Left renal cortex interstitium (tissue), 4 donors: Measurements from ENCODE around the gene ELP1. TPM values are rescaled to one million over a fixed set of nuclear protein-coding genes. Genes with fewer than 3 reads are reported as not detected.
"Not testable (repeated sequence)": the region's sequence is repeated elsewhere in the genome, so short reads cannot be mapped to it uniquely, and the experiment has no call there.

Experiments
- DNase-seq, 4 donors: peaks; one replicate each; pipeline ENCODE4 v3.0.0-alpha.2; 2013; ENCODE audit warnings: low read depth in 4 of 4, low spot score in 2 of 4, missing footprints in 1 of 4
- polyA plus RNA-seq, 4 donors: library from polyadenylated mRNA; unstranded; fragments of 120-200 nt; gene quantifications; one replicate each; pipeline ENCODE4 v1.2.1, GENCODE V29; 2013; ENCODE audit not compliant: insufficient read length in 4 of 4

The ELP1 gene
- polyA plus RNA-seq, 4 donors: 40.0 to 54.7 (median 43.0) TPM

GRCh38 chr9:108928386-108928785 is 5.5 kb downstream of the ELP1 start:
- DNase-seq: no peak

- peak in 2 of 4 donors; percentile 2 to 7 for DNase-seq
These were observed 9.5 kb downstream of the ELP1 start for GRCh38 chr9:108924466-108924865.

GRCh38 chr9:108921200-108921599 is 12.7 kb downstream of the ELP1 start:
- DNase-seq: no peak

DNA sequence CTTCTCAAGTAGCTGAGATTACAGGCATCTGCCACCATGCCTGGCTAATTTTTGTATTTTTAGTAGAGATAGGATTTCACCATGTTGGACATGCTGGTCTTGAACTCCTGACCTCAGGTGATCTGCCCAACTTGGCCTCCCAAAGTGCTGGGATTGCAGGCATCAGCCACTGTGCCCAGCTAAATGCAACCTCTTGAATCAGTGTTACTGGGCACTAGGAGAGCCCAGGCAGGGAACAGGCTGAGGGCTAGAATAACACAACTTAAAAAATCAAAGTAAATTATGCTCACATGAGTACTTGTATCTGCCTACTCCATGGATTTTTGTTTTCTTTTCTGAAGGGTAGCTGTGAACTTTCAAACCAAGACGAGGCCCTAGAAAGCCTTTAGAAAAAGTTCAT is 13.5 kb downstream of the ELP1 start:
- not testable (repeated sequence) for DNase-seq

GRCh38 chr9:108919517-108919916 is 14.4 kb downstream of the ELP1 start:
- no peak for DNase-seq

- no peak for DNase-seq
These were observed 20.5 kb downstream of the ELP1 start for GRCh38 chr9:108913391-108913790.

DNA sequence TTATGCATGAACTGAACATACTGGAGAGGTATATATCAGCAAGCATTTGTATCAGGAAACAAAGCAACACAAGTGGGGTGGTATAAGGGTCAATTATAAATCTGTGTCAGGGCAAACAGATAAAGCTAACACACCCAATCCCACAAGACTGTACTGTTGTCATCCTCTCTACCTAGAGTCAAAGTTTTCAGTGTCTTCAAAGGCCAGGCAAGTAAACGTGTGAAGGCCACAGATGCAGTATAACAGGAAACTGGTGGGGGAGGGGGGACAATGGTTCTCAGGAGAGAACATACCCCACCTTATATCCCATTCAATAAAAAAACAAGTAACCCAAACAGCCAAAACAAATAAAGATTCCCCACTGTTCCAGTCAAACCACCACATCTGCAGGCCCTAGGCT is 22.1 kb downstream of the ELP1 start:
- DNase-seq: no peak

DNA sequence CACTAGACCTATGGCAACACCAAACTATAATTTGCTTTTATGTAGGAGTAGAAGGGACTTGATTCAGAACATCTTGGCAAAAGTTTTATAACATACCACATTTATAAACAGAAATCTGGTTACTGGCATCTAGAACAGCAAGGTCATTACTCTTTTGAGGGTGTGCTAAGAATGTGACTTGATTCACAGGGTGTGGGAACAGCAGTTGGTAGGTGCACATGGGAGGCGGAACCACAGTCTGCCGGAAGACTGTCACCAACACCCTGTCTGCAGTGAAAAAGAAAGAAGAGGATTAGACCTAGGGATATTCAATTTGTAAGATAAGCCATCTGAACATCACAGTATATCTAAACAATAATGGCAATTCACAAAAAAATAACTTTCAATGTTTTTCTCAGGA is 23.0 kb downstream of the ELP1 start:
- no peak for DNase-seq

DNA sequence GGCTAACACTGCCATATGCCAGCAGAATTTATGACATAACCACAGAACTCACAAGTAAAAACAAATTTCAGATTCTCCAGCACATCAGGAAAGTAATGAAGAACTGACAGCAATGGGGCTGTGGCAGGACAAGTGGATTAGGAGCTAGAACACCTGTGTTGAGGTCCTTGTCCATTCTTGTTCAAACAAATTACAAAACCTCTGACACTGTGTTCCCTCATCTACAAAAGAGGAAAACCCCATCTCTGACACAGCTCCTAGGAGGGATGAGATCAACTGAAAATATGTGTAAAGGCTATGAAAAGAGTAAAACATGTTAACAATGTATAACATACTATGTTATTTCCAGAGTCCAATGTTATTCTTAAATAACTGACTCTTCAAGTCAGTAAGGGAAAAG is 23.5 kb downstream of the ELP1 start:
- DNase-seq: no peak

GRCh38 chr9:108905494-108905893 is 28.4 kb downstream of the ELP1 start:
- DNase-seq: no peak

DNA sequence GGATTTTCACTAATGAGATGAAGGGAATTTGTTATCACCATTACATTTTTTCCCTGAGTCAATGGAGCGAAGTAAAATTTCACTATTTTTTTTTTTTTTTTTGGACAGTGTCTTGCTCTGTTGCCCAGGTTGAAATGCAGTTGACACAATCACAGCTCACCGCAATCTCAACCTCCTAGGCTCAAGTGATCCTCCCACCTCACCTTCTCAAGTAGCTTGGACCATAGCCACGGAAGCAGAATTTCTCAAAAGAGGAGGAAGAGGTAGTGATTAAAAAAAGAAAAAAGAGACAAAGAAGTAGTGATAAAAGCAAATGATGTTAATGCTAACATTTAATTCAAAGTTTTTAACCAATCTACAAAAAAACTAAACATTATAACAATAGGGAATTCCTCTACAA is 29.8 kb downstream of the ELP1 start:
- no peak for DNase-seq

DNA sequence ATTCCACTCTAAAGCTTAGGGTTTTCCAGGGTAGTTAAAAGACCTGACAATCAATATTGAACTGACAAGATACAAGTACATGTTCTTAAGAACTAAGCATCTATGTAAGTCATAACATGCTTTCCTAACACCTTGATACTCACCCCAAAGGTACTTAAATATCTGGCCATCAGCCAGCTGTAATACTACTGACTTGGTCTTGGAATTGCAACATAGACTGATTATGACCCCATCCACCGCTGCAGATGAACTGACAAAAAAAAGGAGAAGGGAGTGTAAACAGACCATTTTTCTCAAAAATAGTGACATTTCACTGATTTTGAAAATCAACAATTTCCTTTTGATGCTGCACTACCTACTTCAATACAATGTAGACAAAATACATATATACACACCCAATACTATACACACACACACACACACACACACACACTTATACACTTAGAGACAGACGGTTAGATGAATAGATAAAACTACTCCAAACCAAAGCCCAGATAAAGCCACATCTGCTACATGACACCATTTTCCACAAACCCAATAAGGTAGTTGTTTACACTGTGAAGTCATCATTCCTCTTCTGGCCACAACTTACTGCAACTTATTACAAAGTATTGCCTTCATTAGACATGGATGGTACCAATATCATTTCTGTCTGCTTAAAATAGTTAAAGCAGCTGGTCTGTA is 30.4 kb downstream of the ELP1 start:
- DNase-seq: no peak

DNA sequence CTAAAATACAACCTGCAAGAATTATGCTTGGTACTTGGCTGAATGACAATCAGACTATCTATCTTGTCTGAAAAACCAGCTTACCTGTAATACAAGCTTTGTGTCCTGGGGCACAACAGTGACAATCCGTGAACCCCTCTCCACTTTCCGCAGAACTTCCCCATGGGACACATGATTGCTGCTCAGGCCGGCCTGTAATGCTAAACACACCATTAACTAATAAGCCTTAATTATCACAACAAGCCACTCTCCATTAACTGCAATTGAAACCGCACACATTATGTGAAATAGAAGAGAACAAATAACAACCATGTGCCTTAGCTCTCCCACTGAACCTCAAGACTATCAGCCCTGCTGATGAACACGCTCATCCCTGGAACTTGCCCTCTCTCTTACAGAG is 33.7 kb downstream of the ELP1 start:
- DNase-seq: no peak

DNA sequence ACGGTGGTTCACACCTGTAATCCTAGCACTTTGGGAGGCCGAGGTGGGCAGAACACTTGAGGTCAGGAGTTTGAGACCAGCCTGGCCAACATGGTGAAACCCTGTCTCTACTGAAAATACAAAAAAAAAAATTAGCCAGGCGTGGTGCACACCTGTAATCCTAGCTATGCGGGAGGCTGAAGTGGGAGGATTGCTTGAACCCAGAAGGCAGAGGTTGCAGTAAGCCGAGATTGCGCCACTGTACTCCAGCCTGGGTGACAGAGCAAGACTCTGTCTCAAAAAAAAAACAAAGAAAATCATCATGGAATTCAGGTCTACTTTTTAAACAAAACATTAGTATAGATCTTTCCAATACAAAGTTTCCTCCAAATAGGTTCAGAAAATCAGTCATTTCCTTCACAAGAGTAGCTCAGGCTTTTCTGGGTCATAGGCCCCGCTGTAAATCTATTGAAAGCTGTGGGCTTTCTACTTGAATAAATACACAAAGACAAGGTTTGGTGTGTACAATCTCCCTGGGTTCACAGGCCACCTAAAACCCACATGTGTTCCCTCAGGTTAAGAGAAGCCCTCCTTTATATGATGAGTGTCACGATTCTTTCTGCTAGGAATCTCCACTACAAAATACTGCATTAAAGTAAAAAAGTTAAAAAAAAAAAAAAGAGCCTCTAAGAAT is 34.8 kb downstream of the ELP1 start:
- DNase-seq: not testable (repeated sequence)

DNA sequence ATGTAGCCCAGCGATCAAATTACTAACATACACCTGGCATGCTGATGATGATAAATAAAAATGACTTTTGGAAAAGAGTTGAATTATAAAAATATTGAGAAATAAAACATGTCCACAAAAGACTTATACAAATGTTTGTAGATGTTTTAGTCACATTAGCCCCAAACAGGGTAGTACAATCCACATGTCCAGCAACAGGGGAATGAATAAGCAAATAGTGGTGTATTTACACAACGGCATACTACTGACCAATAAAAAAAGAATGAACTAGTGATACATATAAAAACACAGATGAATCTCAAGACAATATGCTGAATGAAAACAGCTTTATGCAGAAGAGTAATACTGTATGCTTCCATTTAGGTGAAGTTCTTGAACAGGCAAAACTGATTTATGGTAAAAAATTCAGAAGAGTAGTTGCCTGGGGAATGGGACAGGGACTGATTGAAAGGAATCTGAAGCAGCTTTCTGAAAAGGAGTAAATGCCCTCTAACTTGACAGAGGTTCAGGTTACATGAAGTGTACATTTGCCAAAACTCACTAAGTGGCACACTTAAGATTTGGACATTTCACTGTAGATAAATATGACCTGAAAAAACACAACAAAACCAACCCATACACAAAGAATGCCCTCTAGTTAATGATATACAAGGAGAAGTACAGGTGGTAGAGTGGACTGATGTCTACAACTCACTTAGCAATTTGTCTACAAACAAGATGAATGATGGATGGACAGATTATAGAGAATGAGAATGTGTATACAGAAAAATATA is 36.4 kb downstream of the ELP1 start:
- no peak for DNase-seq

- no peak for DNase-seq
These were observed 39.5 kb downstream of the ELP1 start for GRCh38 chr9:108894225-108894997.

GRCh38 chr9:108889649-108890067 is 44.3 kb downstream of the ELP1 start:
- no peak for DNase-seq

DNA sequence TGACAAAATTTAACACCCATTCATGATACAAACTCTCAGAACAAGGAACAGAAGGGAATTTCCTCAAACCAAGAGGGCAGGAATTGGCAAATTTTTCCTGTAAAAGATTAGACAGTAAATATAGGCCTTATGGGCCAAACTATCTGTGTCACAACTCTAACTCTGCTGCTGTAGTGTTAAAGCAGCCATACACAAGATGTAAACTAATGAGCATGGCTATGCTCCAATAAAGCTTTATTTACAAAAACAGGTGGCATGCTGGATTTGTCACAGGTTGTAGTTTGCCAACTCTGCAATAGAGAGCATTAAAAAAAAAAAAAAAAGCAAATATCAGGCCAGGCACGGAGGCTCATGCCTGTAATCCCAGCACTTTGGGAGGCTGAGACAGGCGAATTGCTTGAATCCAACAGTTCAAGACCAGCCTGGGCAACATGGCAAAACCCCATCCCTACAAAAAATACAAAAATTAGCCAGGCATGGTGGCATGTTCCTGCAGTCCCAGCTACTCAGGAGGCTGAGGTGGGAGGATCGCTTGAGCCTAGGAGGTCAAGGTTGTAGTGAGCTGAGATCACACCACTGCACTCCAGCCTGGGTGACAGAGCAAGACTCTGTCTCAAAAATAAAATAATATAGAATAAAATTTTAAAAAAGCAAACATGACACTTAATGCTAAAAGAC is 47.2 kb downstream of the ELP1 start:
- not testable (repeated sequence) for DNase-seq

DNA sequence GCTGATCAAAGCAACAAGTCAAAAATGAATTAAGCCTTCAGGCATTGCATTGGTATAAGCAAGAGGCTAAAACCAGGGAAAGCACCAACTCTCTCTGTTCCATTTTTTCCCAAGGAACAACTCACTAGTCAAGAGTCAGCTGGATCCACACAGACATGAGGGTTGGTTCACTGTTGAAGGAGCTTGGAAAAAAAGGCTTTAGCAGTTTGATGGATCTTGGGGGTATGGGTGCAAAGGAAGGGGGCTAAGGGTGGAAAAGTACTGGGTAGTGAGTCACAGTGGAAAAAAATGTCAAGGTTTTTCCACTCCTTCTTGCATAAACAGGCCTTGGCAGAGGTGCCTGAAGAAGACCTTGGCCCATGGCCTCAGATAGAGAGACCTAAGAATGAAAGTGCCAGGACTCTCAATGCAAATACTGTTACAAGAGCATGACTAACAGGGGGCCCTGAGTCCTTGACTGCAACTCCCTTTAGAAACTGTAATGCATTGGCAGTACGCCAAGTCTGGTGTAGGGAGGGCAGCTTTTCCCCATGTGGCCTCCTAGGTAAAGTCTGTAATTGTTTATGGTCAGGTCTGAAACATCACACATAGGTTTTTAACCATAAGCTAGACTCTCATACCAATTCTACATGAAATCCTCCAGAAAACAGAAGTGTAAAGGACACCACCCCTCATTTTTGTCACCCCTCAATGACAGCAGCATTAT is 48.1 kb downstream of the ELP1 start:
- DNase-seq: peak in 2 of 4 donors; percentile 7 to 12

DNA sequence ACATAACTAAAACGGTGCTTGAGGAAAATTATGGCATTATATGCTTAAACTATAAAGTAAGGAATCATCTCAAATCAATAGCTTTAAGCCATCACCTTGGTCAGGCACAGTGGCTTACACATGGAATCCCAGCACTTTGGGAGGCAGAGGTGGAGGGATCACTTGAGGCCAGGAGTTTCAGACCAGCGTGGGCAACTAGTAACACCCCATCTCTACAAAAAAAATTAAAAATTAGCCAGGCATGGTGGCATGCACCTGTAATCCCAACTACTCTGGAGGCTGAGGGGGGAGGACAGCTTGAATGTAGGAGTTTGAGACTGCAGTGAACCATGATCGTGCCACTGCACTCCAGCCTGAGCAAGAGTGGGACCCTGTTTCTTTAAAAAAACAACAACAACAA is 49.2 kb downstream of the ELP1 start:
- no peak for DNase-seq
